Body of pancreas (tissue), 4 donors: Measurements from ENCODE around the gene PRDX6.
"Not testable (repeated sequence)": the region's sequence is repeated elsewhere in the genome, so short reads cannot be mapped to it uniquely, and the experiment has no call there.

Experiments used
- CTCF ChIP-seq, 7 experiments: fragments of 450-650 bp in 4 of 7; fragments of 200-600 bp in 3 of 7; sonication (generic) in 3 of 7; IDR thresholded peaks; one replicate each; pipeline ENCODE4 v1.5.1; 2016 to 2019; ENCODE audit warnings: antibody characterized with exemption in 7 of 7
- POLR2A ChIP-seq, 3 donors: fragments of 450-650 bp; IDR thresholded peaks; one replicate each; pipeline ENCODE4 v1.6.1; 2016; ENCODE audit warnings: antibody characterized with exemption in 3 of 3, mild to moderate bottlenecking in 2 of 3

- not testable (repeated sequence) for TF ChIP-seq CTCF, POLR2A (IDR thresholded peaks at IDR 0.05)
These were observed 14.5 kb upstream of the PRDX6 start for GRCh38 chr1:173462666-173463065.
